ENCODE data around the gene ZBTB7C.

Gene ZBTB7C

DNA sequence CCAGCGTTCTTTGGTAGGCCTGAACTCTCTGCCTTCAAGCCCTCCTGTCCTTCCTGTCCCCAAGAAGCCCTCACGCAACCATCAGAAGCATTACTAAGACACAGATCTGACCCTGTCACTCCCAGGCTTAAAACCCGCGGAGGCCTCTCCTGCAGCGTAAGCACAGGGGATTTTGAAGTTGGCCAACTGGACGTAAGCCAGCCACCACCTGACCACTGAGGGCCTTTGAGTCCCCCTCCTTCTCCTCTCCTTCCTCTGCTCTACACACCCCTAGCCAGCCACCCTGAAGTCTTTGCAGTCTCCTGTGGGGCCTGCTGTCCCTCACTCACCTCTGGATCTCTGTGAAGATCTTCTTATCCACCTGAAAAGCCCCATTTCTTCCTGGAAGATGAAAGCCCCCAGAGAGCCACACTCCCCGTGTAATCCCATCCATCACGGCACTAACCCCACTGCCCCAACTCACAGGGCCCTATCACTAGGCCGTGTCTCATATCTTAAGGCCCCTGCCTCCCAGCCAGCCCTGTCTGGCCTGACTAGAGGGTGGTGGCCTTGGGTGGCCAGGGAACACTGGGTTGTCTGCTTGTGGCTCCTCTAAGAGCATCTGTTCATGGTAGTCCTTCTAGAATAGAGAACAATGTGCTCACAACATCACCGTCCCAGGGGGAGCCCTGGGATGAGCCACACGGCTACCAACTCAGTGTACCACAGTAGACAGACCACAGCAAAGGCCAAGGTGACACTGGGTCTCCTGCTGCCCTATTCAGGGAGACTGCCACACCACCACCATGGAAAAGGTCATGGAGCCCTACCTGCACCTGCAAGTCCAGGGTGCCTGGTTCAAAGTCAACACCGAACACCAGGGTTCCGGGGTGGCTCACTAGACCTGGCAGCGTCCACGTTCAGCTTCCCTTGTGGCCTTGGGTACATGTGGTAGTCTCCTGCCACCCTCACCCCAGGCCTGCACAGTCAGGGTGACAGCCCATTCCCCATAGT lies 191.6 kb downstream of the ZBTB7C start:
- no peak for DNase-seq (ENCODE audit: low read depth, low spot score)

DNA sequence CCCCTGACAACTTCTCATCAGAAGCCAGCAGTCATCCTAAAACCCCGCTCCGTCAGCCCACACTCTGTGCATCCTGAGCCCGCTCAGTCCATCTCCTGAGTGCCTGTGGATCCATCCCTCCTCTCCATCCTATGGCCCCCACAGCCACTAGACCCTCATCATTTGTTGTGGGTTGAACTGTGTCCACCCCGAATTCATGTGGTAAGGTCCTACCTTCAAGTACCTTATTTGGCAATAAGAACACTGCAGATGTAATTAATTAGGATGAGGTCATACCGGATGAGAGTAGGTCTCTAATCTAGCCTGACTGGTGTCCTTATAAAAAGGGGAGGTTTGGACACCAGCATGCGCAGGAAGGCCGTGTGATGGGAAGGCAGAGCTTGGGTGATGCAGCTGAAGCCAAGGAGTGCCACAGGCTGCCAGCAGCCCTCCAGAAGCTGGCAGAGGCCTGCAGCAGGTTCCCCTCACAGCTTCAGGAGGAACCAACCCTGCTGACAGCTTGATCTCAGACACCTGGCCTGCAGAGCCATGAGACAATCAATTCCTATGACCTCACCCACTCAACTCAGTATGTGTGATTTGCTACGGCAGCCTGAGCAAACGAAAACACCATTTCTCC lies 192.4 kb downstream of the ZBTB7C start:
- DNase-seq (ENCODE audit: low read depth, low spot score): no peak

DNA sequence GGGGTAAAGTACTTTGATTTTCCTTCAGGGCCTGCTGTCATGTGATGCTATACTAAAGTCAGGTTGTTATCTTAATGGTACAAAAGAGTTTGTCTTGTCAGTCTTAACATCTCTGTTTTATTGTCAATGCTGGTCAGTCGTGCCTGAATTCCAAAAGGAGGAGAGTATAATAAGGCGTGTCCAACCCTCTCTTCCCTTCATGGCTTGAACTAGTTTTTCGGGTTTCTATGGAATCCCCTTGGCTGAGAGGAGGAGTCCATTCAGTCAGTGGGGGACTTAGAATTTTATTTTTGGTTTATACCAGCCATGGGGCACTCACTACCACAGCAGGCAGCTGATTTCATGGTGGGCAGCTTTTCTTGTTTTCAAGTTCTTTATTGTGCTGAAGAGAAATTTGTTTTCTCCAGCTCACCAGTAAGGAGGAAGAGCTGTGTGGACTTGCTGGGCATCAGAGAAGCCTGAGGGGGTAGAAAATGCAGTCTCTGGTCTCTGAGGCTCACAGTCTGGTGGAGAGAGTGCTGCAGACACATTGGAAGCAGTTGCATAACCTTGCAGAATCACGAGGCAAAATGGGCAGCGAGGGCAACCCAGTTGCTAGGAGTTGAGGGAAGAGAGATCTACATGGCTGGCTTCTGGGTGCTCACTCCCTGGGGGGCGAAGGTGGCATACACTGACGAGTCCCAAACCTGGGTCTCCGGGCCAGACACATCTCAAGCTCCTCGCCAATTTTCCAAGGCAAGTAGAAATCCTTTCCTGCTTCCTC lies 193.1 kb downstream of the ZBTB7C start:
- DNase-seq (ENCODE audit: low read depth, low spot score): no peak

DNA sequence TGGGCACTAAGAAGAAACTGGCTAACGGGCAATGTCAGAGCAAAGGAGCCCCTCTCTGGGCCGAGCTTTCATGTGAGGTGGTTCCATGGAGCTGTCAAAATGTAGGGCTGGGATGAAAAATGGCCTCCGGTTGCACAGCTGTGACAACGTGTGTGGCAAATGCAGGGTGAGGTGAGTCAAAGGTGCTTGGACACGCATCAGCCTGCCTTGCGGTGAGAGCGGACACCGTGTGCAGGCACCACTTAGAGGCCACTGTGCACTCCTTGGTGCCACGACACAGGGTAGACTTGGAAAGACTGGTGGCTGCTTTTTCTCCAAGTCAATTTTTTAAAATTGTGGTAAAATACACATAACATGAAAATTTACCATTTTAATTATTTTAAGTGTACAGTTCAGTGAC lies 195.4 kb downstream of the ZBTB7C start:
- no peak for DNase-seq (ENCODE audit: low read depth, low spot score)

DNA sequence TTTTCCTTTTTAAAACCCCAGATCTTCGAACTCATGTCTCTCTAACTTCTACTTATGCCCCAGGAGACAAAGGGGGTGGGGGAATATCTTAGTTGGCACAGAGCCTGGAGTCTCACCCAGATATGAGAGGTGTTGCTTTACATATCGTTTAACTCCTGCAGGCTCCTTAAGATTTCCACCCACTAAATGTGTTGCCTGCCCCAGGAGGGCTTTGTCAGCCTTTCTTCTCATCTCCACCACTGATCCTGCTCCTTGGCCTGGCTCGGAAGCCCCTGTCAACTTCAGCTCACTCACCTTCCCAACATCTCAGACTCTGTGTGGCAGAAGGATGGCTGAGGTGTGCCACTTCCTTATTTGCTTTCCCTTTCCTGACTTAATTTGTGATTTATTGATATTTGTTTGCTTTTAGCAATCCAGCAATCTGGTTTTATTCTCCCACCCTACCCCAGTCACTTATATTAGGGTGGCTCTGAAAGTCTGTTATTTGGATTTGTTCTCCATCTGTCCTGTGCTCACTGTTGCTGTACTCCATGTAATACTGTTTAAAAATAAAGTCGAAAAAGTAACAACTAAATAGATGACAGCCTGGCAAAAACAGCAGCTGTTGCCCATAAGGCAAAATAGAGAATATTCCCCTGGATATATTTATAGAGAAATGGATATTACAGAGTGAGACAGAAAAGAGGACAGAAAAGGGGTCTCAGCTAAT lies 200.6 kb downstream of the ZBTB7C start:
- DNase-seq (ENCODE audit: low read depth, low spot score): no peak

DNA sequence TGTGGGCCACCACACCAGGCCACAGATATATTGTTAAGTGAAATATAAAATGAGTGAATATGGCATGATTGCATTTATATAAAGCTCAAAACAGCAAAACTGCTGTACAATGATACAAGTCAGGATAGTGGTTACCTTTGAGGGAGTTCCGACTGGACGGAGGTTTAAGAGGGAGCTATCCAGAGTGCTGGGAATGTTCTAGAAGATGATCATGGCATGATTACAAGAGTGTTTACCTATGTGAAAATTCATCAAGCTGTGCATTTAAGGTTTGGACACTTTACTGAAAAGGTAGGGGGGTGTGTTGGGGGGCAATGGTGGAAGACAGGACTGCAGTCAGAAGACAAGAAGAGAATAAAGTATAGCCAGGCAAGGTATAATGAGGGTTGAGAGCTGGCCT lies 201.4 kb downstream of the ZBTB7C start:
- DNase-seq (ENCODE audit: low read depth, low spot score): no peak

DNA sequence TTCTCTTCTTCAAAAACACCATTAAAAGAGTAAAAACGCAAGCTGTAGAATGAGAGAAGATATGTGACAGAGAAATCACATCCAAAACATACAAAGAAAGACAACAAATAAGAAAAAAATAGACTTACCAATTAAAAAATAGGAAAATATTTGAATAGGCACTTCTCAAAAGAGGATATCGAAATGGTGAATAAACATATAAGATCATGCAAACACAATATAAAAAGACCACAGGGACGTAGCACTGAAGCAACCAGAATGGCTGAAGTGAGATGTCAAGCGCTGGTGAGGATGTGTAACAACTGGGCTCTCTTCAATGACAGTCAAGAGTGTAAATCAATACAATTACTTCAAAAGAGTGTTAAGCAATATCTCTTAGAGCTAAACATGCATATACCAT lies 202.3 kb downstream of the ZBTB7C start:
- DNase-seq (ENCODE audit: low read depth, low spot score): no peak

DNA sequence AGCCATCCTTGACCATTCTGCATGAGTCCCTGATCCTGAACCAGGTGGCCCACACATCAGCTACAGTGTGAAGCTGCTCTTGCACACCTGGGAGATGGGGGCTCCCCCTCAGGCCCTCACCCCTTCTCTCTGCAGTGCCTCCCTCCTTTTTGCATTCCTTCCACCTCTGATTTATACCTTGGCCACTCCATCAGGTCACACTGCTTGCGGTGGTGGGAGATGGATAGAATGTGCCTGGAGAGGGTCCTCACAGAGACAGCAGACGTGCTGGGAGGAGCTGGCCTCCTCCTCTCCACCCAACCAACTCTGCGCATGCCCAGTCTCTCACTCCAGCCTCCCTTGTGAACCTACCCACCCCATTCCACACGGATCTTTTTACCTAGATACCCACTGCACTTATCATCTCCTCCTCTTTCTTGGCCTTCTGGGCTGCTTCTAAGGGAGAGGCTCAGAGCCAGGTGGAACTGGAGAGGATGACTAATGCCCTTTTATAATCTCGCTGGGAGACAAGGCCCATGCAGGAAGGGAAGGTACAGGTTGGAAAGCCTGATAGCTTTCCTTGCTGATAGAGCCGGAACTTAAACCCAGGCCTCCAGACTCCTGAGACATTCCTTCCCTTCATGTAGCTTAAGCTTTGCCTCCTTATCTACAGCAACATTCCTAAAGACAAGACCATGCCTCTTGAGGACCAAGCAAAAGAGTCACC lies 205.1 kb downstream of the ZBTB7C start:
- no peak for DNase-seq (ENCODE audit: low read depth, low spot score)

DNA sequence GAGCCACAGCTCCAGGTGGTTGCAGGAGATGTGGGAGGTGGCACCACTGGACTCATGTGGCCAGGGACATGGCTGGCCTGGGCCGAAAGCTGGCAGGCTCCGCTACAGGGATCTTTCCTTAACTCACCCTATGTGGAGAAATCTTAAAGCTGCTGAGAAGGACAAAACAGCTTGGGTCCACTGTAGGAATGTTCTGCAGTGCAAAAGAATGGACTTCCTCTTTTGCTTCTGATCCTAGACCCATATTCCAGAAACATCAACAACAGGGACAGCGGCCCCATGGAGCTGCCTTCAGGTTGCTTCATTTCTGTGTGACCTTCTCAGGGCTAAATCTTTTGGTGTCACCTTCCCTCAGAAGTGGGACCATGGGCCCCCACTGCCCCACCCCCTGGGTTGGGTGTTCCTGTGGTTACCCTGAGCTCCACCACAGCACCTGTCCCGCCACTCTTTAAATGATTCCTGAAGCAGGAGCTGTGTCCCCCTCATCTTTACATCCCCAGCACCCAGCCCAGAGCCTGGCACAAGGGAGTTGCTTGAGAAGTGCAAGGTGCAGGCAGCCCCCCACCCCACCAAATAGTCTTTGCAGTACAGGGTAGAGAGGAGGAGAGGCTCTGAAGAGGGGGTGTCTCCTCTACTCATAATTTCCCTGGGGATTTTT lies 205.8 kb downstream of the ZBTB7C start:
- DNase-seq (ENCODE audit: low read depth, low spot score): no peak

DNA sequence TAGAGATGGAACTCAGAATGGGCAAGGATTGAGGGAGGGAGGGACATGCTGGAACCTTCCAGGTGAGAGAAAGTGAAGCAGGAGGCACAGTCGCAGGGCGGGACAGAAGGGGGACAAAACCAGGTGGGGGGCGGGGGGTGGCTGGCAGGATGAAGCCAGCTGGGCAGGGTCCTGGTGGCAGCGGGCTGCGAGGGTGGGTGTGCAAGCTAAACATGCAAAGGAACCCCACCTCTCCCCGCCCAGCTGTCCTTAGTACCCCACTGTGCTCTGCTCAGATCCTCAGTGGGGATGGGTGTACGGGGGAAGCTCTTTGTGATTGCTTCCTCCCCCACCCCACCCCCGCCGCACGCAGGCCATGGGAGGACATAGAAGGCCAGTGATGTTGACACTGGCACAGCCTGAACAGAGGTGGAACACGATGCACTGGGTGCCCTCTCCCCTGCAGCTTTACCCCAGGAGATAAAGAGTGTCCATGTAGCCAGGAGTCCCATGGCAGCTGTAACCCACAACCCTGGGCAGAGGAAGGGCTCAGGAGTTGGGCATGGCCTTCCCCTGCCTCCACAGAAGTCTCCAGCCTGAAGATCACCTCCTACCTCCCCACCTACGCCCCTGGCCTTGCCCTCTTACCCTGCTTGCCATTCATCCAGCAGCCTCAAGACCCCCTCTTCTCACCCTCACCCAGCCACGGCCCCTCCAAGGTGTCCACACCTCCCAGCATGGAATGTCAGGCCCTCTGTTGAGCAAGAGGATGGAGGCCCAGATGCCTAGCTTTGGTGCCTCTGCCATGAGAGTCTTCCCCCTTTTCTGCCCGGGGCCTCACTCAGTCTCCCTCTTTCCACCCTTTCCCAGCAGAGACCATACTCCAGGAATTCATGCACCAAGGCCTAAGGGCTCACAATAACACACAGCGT lies 206.6 kb downstream of the ZBTB7C start:
- DNase-seq (ENCODE audit: low read depth, low spot score): no peak

DNA sequence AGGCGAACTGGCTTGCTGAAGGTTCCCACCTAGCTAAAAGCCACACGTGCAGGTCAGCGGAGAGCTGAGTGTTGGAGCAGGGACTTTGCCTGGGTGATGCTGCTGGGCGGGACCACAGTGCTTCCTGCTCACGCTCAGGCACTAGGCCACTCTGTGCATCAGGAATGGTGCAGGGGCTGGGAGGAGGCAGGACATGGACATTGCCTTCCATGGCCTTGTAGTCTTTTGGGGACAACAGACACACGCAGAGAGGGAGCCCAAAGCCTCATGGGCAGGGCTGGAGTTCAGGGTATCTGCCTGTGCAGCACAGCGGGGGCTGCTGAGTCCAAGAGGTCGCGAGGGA lies 207.2 kb downstream of the ZBTB7C start:
- DNase-seq (ENCODE audit: low read depth, low spot score): no peak

DNA sequence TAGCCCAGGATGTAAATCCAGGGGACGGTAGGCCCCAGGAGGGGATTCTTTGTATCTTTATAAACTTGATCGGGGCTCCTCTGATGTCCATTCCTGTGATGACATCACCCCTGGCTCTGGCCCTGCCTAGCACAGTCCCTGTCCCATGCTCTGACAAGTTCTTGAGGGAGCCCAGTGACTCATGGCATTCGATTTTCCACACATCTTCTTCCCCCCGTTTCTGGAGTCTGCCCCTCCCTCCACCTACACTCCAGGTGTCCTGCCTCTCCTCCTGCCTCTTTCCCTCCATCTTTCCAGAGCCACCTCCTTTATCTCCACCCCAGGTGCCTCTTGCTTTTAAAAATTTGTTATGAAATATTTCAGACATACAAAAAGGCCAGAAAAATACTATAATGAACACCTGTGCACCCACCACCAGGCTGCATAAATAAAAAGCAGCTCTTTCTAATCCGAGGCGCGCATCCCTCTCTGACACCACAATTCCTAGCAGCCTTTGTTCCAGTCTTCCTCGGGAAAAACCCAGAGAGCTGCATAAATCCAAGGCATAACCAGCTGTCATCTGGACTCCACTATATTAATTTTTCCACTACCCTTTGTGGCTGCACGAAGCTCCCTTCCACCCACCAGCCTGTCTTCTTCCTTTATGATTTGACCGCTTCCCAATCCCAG lies 207.7 kb downstream of the ZBTB7C start:
- DNase-seq (ENCODE audit: low read depth, low spot score): no peak

DNA sequence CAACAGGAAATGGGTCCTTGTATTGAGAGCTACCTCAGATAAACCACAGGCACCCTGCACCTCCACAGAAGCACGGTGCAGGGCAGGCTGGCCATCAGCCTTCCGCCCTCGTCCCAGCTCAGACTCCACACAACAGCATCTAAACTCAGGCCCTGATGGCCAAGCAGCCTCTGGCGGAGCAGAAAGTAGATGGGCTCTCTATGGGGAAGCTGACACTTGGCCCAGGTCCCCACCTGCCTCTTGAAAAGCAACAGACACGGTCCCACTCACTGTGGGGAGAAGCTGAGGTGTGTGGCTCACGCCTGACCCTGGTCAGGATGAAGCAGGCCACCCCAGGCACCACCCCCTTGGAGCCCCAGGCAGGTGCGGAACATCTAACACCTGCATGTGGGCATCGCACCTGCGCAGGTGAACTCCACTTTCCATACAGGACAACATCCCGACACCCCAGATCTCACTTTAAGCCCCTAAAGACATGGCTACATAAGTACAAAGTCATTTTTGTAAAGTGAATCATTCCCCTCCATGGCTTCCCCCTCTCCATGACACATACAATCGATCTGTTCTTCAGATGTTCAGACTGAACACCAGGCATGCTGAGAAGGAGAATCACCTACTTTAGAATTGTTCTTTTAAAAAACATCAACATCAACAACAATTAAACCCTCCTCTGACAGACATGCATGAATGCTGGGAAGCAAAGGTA lies 208.4 kb downstream of the ZBTB7C start:
- no peak for DNase-seq (ENCODE audit: low read depth, low spot score)

DNA sequence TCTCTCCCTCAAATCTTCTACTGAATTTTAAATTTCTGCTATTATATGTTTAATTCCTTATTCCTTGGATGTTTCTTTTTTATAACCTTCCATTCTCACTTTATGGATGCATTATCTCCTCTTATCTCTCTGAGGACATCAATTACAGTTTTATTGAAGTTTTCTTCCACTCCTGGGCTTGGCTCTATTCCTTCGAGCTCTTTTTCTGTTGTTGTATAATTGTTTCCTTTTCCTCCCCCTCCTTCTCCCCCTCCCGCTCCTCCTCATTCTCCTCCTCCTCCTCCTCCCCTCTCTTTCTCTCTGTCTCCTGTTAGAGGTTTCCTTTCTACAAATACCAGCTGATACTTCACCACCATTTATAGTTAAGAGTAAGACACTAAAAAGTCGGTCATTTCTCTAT lies 209.8 kb downstream of the ZBTB7C start:
- DNase-seq (ENCODE audit: low read depth, low spot score): no peak

DNA sequence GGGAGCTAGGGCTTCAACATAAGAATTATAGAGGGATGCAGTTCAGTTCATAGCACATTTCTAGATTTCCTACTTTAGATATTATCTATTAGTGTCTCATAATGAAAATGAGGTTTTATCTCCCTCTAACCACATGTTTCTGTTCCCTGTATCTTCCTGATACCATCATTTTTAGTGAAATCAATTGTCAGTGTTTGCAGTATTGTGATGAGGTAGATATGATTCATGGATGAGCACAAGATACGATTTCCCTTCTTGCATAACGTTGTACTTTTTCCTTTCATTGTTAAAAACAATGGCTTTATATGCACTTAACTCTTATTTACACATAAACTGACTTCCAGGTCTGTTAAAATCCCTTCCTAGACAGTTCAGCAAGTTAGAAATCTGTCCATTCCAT lies 211.4 kb downstream of the ZBTB7C start:
- no peak for DNase-seq (ENCODE audit: low read depth, low spot score)

DNA sequence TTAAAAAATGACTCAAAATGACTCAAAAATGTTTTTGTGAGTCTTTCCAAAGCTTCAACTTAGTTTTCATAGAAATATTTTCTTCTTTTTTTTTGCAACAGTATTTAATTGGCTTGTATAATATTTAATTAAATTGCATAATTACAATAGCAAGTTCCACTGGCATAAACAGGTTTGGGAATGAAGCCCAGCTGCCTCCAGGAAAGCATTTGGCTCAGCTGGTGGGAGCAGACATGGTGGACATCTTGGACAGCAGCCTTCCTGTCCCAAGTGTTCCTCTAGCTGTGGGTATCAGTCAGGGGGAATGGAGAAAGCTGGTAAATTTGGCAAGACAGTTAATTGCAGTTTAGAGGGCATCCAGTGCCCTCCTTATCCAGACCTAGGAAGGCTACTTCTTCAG lies 213.4 kb downstream of the ZBTB7C start:
- no peak for DNase-seq (ENCODE audit: low read depth, low spot score)

DNA sequence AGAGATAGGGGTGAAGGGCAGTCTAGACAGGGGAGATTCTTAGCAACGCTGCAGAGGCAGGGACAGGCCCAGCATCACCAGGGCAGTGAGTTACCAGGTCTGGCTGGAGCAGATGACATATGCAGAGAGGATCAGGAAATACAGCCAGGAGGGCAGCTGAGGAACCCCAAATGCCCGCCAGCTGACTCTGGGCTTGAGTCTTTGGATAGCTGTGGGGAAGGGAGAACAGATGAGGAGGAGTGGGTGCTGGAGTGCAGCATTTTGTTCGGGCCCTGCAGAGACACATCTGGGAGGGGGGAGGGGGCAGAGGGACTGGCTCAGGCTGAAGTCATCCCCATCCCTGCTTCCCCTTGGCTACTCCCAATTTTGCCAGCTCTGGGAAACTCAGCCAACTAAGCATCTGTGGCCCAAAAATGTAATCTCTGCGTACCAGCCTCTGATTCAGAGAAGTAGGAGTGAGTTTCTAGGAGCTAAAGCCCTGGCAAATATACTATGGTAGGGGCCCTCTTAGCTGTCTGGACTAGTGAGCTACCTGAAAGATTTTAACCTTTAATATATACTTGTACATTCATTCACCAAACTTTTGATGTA lies 214.5 kb downstream of the ZBTB7C start:
- DNase-seq (ENCODE audit: low read depth, low spot score): no peak

Data from brain pericyte (primary cell).